Activated T-helper 1 cell treated with anti-CD3 and anti-CD28 coated beads, Interleukin-12 subunit alpha, Interleukin-12 subunit beta, Interleukin-2, Interleukin-4 antibody, amounts not matched to agents 30 ng/mL and 10 ng/mL and 1 ng/mL, durations not matched to agents 14 hours and 24 hours and 36 hours (primary cell): Measurements from ENCODE around the gene NOL6. TPM values are rescaled to one million over a fixed set of nuclear protein-coding genes. Genes with fewer than 3 reads are reported as not detected.
A peak's percentile ranks its signal among the peaks of the same experiment; 100 is the strongest.
"Not testable (repeated sequence)": the region's sequence is repeated elsewhere in the genome, so short reads cannot be mapped to it uniquely, and the experiment has no call there.

Experiments used
- DNase-seq: peaks from one replicate; pipeline ENCODE4 v3.0.0; 2021; ENCODE audit warnings: low spot score
- H3K27ac Mint-ChIP-seq: one replicate; pipeline ENCODE4 v1.8.0; 2021; ENCODE audit warnings: mild to moderate bottlenecking, mixed read lengths
- H3K27me3 Mint-ChIP-seq: one replicate; pipeline ENCODE4 v1.8.0; 2022; ENCODE audit warnings: mild to moderate bottlenecking, moderate library complexity, mixed read lengths; ENCODE audit not compliant: insufficient read depth
- H3K36me3 Mint-ChIP-seq: one replicate; pipeline ENCODE4 v1.8.0; 2021; ENCODE audit warnings: low read depth, mixed read lengths
- H3K4me1 Mint-ChIP-seq: one replicate; pipeline ENCODE4 v1.8.0; 2021; ENCODE audit warnings: low read depth, mixed read lengths
- H3K4me3 Mint-ChIP-seq: one replicate; pipeline ENCODE4 v1.8.0; 2021; ENCODE audit warnings: mild to moderate bottlenecking, moderate library complexity, mixed read lengths
- H3K9me3 Mint-ChIP-seq: one replicate; pipeline ENCODE4 v1.8.0; 2021; ENCODE audit warnings: mixed read lengths
- intact Hi-C: fragments of 100-400 bp; cut with micrococcal nuclease; formaldehyde crosslinking; loops from one replicate; pipeline ENCODE4 v1.15.1; 2024
- total RNA-seq: library from RNA; stranded (reverse); gene quantifications from 2 replicates; pipeline ENCODE4 v1.2.3, GENCODE V29; 2022

NOL6 gene, protein sequence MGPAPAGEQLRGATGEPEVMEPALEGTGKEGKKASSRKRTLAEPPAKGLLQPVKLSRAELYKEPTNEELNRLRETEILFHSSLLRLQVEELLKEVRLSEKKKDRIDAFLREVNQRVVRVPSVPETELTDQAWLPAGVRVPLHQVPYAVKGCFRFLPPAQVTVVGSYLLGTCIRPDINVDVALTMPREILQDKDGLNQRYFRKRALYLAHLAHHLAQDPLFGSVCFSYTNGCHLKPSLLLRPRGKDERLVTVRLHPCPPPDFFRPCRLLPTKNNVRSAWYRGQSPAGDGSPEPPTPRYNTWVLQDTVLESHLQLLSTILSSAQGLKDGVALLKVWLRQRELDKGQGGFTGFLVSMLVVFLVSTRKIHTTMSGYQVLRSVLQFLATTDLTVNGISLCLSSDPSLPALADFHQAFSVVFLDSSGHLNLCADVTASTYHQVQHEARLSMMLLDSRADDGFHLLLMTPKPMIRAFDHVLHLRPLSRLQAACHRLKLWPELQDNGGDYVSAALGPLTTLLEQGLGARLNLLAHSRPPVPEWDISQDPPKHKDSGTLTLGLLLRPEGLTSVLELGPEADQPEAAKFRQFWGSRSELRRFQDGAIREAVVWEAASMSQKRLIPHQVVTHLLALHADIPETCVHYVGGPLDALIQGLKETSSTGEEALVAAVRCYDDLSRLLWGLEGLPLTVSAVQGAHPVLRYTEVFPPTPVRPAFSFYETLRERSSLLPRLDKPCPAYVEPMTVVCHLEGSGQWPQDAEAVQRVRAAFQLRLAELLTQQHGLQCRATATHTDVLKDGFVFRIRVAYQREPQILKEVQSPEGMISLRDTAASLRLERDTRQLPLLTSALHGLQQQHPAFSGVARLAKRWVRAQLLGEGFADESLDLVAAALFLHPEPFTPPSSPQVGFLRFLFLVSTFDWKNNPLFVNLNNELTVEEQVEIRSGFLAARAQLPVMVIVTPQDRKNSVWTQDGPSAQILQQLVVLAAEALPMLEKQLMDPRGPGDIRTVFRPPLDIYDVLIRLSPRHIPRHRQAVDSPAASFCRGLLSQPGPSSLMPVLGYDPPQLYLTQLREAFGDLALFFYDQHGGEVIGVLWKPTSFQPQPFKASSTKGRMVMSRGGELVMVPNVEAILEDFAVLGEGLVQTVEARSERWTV
- 87.3 and 90.1 TPM in 2 replicates for total RNA-seq

DNA sequence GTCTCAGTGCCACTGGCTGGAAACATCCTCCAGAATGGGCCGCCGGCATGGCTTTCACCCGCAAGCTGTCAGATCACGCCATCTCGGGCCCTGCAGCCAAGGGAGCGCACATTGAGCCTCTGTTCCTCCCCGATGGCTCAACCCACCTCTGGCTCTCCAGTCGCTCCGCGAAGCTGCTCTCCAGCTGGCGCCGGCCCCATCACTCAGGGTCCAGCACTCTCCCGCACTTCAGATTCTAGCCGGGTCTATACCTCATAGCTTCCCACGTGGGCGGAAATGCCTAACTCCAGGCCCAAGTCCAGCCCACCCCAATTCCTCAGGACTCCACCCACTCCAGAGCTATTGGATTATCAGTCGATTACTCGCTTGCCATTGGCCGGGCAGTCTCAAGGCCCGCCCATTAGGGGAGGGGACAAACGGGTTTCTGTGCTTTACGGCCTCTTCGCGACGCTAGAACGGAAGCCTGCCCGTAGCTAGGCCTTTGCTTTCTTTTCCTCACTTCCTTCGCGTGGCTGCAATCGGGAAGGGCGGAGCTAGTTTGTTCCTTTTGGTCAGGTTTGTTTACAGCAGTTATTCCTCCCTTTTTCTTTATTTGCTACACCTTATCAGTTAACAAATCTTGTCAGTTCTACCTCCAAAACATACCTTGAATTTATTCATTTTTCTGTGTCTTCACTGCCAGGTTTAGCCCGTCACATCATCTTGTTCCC, at the start of gene NOL6:
TSS of gene NOL6 (minus strand) at position 282 of the 710 bp plus-strand sequence. CDS start at position 200, 82 bp downstream.
- Mint-ChIP-seq H3K27me3 (no peaks in the 10 kb centered on the region), H3K36me3 (peaks cover 25% of the 10 kb centered on the region), H3K9me3 (no peaks in the 10 kb centered on the region), H3K4me1 (peaks cover 20% of the 10 kb centered on the region), H3K27ac (peak within 1 kb of the TSS; percentile 96), H3K4me3 (peak within 1 kb of the TSS; percentile 98)
- DNase-seq, result peak; percentile 98
- intact Hi-C loops, result loop anchor here (1.0 to 10.0 kb wide), 13 partner anchors 27 to 1604 kb away; partner anchors contain the start of genes ANKRD18B, B4GALT1, CHMP5 and DNAJA1

DNA sequence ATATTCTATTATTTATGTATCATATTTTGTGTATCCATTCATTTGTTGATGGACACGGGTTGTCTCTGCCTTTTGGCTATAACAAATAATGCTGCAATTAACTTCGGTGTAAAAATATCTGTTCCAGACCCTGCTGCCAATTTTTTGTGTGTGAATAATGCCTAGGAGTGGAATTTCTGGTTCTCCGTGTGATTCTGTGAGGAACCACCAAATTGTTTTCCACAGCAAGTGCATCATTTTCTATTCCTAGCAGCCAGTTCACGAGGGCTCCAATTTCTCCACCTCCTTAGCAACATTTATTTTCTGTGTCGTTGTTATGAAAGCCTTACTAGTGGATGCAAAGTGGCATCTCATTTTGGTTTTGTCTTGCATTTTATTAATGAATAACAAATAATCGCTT, 48.1 kb upstream of the NOL6 start:
- Mint-ChIP-seq H3K27me3 (peaks cover 58% of the 10 kb centered on the region), H3K4me1 (peaks cover 13% of the 10 kb centered on the region)
- H3K27ac Mint-ChIP-seq, DNase-seq, H3K36me3 Mint-ChIP-seq, intact Hi-C loops, H3K9me3 Mint-ChIP-seq, H3K4me3 Mint-ChIP-seq: not testable (repeated sequence)

DNA sequence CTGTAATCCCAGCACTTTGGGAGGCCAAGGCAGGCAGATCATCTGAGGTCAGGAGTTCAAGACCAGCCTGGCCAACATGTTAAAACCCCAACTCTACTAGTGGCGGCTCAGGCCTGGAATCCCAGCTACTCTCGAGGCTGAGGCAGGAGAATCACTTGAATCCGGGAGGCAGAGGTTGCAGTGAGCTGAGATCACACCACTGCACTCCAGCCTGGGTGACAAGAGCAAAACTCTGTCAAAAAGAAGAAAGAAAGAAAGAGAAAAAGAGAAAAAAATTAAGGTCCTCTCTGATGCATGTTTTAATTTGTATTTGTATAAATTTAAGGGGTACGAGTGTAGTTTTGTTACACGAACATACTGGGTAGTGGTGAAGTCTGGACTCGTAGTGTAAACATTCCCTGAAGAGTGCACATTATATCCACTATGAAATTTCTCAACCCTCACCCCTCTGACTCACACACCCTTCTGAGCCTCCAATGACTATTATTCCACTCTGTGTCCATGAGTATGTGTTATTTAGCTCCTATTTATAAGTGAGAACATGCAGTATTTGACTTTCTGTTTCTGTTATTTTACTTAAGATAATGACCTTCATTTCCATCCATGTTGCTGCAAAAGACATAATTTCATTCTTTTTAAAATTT, 44.3 kb upstream of the NOL6 start:
- H3K4me1 Mint-ChIP-seq, result not testable (repeated sequence)

DNA sequence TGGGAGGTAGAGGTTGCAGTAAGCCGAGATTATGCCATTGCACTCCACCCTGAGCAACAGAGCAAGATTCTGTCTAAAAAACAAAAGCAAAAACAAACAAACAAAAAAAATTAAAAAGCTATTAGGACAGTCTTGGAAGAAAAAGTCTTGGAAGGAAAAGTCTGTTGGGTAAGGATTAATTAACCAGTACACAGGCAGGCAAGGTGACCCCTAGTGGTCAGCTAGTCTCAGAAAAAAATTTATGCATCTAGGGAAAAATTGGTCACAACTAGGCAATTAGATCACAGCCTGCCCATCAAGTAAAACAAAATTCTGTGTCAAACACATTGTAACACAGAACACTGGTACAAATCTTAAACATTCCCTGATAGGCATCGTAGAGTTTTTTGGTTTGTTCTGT, 43.6 kb upstream of the NOL6 start:
- no peak overlapping the region for H3K4me3 Mint-ChIP-seq
- DNase-seq, result no peak
- no peaks in the 10 kb centered on the region for H3K9me3 Mint-ChIP-seq
- H3K36me3 Mint-ChIP-seq, result no peaks in the 10 kb centered on the region
- peaks cover 36% of the 10 kb centered on the region for H3K27me3 Mint-ChIP-seq
- H3K4me1 Mint-ChIP-seq, result no peaks in the 10 kb centered on the region
- no peak overlapping the region for H3K27ac Mint-ChIP-seq
- intact Hi-C loops, result loop anchor here (1.0 kb wide), 1 partner anchor 114 kb away; no protein-coding TSS in a partner anchor

More for the DNA sequence above, 44.3 kb upstream of the NOL6 start:
- not testable (repeated sequence) for H3K4me3 Mint-ChIP-seq, H3K36me3 Mint-ChIP-seq, H3K9me3 Mint-ChIP-seq, DNase-seq, H3K27ac Mint-ChIP-seq
- peaks cover 42% of the 10 kb centered on the region for H3K27me3 Mint-ChIP-seq
- intact Hi-C loops, result loop anchor here (1.0 kb wide), 1 partner anchor 115 kb away; no protein-coding TSS in a partner anchor

DNA sequence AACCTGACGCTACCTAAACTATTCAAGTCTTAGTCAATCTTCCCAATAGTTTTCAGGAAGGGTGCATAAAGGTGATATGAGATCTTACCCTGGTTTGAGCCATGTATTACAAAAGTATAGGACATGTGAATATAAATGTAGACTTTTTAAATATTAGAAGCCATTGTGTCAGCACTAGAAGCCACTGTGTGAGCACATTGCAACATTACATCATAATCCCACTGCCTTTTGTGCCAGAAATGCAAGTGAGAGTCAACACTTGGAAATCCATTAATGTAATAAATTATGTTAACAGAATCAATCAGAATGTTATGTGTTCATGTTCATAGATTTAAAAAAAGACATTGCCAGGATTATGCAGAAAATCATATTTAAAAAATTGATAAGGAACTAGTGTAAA, 42.7 kb upstream of the NOL6 start:
- H3K4me3 Mint-ChIP-seq, H3K9me3 Mint-ChIP-seq, H3K4me1 Mint-ChIP-seq, H3K36me3 Mint-ChIP-seq, H3K27ac Mint-ChIP-seq, DNase-seq, intact Hi-C loops: not testable (repeated sequence)
- H3K27me3 Mint-ChIP-seq, result peaks cover 26% of the 10 kb centered on the region

DNA sequence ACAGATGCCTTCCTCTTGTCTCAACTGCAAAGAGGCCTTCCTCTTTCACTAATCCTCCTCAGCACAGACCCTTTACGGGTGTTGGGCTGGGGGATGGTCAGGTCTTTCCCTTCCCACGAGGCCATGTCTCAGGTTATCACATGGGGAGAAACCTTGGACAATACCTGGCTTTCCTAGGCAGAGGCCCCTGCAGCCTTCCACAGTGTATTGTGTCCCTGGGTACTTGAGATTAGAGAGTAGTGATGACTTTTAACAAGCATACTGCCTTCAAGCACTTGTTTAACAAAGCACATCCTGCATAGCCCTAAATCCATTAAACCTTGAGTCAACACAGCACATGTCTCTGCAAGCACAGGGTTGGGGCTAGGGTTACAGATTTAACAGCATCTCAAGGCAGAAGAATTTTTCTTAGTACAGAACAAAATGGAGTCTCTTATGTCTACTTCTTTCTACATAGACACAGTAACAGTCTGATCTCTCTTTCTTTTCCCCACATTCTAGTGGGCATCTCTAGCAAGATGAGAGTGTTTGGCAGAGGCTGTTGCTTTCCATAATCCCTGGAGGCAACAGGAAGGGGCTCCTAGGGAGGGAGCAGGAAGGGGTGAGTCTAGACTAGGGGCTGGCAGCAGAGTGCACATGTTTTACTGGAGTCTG, 41.7 kb upstream of the NOL6 start:
- H3K4me1 Mint-ChIP-seq, H3K4me3 Mint-ChIP-seq, H3K9me3 Mint-ChIP-seq, DNase-seq, H3K27ac Mint-ChIP-seq, intact Hi-C loops, H3K36me3 Mint-ChIP-seq: not testable (repeated sequence)
- H3K27me3 Mint-ChIP-seq, result peaks cover 23% of the 10 kb centered on the region

DNA sequence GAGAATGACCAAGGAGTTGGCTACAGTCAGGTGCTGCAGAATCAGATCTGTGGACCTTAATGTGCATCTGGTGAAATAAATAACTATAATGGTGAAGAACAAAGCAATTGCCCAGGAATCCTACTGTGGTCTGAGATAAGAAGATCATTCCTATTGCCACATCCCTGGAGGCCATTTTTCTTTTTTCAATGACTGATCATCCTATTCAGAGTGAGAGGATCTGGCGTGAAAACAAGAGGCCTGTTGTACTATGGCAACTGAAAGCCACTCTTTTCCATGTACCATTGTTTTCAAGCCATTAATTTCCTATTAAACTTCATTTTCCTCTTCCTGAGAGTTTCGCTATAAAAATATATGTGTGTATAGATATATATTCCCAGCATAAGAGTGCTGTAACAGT, 38.8 kb upstream of the NOL6 start:
- H3K4me3 Mint-ChIP-seq, DNase-seq, H3K36me3 Mint-ChIP-seq, H3K27me3 Mint-ChIP-seq, H3K4me1 Mint-ChIP-seq, intact Hi-C loops, H3K27ac Mint-ChIP-seq, H3K9me3 Mint-ChIP-seq: not testable (repeated sequence)

DNA sequence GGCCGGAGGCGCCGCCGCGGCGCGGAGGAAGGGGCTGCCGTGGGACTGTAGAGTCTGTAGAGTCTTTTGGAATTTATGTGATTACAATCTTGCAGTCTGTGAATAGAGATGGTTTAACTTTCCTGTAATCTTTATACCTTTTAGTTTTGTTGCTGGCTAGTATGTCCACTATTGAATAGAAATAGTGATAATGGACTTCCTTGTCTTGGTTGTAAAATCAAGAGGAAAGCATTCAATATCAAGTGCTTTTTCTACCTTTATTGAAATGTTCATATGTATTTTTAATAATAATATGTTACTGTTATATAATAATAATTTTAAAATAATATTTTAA, 37.4 kb upstream of the NOL6 start:
- intact Hi-C loops, H3K4me1 Mint-ChIP-seq: not testable (repeated sequence)

DNA sequence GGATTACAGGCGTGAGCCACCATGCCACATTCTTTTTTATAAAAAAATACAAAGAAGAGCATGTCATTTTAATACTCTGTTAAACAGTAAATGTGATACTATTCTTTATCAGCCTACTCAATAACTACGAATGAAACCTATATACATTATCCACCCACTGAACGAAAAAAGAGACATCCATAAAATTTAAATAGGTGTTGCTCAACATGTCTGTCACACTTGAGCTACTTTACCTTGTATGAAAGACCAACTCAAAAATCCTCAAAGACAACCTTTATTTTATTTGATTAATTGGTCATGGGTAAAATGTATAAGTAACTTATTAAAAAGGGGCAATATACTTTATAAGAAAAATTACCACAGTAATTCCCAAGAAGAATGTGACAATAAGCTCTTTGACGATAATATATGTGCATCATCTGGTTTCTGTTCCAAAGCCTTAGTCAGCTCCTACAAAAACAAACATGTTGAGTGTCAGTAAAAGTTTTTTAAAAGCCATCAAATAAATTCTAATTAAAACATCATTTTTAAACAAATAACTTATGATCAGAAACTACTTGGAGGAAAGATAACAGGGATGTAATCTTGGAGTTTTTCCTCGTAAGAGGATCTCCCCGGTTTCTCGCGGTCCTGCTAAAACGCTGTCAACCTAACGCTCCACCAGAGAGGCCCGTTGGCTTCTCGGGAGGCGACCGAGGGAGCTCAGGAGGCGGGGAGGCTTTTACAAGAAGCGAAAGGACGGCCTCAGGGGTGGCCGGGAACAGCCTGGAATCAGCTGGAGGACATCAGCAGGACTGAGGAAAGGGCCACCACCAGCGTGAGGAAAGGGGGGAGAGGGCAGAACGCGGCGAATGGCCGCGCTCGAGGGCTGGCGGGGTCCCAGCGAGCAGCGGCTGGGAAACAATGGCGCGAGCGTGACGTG, 36.8 kb upstream of the NOL6 start:
- no peaks in the 10 kb centered on the region for H3K36me3 Mint-ChIP-seq
- no peaks in the 10 kb centered on the region for H3K9me3 Mint-ChIP-seq
- H3K27me3 Mint-ChIP-seq, result peaks cover 9% of the 10 kb centered on the region
- DNase-seq, result no peak
- intact Hi-C loops, result no loop called here
- H3K4me3 Mint-ChIP-seq, result peak overlapping the region; percentile 94
- H3K4me1 Mint-ChIP-seq, result peaks cover 10% of the 10 kb centered on the region
- H3K27ac Mint-ChIP-seq, result peak overlapping the region; percentile 94

More for the DNA sequence above, 37.4 kb upstream of the NOL6 start:
- H3K27me3 Mint-ChIP-seq, H3K9me3 Mint-ChIP-seq, DNase-seq, H3K36me3 Mint-ChIP-seq: not testable (repeated sequence)
- Mint-ChIP-seq H3K4me3 (peak overlapping the region; percentile 94), H3K27ac (peak overlapping the region; percentile 94)

DNA sequence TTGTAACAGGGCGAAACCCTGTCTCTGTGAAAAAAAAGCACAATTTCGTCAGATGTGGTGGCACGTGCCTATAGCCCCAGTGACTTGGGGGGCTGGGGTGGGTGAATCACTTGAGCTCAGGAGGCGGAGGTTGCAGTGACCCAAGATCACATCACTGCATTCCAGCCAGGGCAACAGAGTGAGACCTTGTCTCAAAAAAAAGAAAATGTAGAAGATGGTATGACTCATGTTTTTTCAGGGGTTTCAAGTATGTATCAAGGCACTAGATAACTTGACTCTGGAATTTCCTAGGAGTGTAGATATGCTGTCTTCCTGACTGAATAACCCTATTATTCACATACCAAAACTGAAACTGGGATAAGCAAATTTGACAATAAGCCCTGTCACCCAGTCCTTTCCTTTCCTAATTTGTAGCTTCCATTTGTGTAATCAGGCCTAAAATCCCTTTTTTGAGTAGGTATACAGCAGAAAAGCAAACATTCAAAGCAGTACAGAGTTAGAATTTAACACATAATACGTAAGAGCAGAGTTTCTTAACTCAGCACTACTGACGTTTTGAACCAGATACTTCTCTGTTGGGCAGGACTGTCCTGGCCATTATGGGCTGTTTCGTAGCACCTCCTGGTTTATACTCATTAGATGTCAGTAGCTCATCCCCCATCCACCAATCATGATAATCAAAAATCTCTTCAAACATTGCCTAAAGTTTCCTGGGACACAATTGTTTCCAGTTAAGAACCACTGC, 33.1 kb upstream of the NOL6 start:
- Mint-ChIP-seq H3K36me3 (no peaks in the 10 kb centered on the region), H3K9me3 (no peaks in the 10 kb centered on the region), H3K27me3 (peaks cover 9% of the 10 kb centered on the region), H3K4me1 (peaks cover 10% of the 10 kb centered on the region), H3K4me3 (no peak overlapping the region), H3K27ac (no peak overlapping the region)
- intact Hi-C loops, result no loop called here
- no peak for DNase-seq
